Mesodermal cell (in vitro differentiated cells): ENCODE measurements around the gene CHAMP1.
"Not testable (repeated sequence)": the region's sequence is repeated elsewhere in the genome, so short reads cannot be mapped to it uniquely, and the experiment has no call there.

Source experiments
- H3K27ac ChIP-seq: 2 replicates; pipeline ENCODE4 v1.7.0; 2013; ENCODE audit warnings: mild to moderate bottlenecking, low read depth, low read length, moderate library complexity; ENCODE audit not compliant: severe bottlenecking
- H3K36me3 ChIP-seq: 2 replicates; pipeline ENCODE4 v1.7.1; 2013; ENCODE audit warnings: mild to moderate bottlenecking, low read length, moderate library complexity; ENCODE audit not compliant: control insufficient read depth, insufficient read depth
- H3K4me1 ChIP-seq: one replicate; pipeline ENCODE4 v1.7.1; 2013; ENCODE audit warnings: mild to moderate bottlenecking, low read length; ENCODE audit not compliant: insufficient read depth, control insufficient read depth, poor library complexity, severe bottlenecking
- H3K4me3 ChIP-seq: 2 replicates; pipeline ENCODE4 v1.7.0; 2013; ENCODE audit warnings: low read length, control low read depth, mild to moderate bottlenecking; ENCODE audit not compliant: insufficient read depth, poor library complexity, severe bottlenecking; ENCODE audit errors: extremely low read depth
- H3K9me3 ChIP-seq: 2 replicates; pipeline ENCODE4 v1.7.1; 2013; ENCODE audit warnings: mild to moderate bottlenecking, low read length, moderate library complexity; ENCODE audit not compliant: control insufficient read depth
- WGBS, 2 experiments: methylation state at CpG; one replicate each; pipeline ENCODE4 v1.1.5; 2013; ENCODE audit warnings: missing lambda C conversion rate in 2 of 2; ENCODE audit not compliant: insufficient coverage in 2 of 2; 5-methylcytosine and 5-hydroxymethylcytosine counted together

Gene CHAMP1

DNA sequence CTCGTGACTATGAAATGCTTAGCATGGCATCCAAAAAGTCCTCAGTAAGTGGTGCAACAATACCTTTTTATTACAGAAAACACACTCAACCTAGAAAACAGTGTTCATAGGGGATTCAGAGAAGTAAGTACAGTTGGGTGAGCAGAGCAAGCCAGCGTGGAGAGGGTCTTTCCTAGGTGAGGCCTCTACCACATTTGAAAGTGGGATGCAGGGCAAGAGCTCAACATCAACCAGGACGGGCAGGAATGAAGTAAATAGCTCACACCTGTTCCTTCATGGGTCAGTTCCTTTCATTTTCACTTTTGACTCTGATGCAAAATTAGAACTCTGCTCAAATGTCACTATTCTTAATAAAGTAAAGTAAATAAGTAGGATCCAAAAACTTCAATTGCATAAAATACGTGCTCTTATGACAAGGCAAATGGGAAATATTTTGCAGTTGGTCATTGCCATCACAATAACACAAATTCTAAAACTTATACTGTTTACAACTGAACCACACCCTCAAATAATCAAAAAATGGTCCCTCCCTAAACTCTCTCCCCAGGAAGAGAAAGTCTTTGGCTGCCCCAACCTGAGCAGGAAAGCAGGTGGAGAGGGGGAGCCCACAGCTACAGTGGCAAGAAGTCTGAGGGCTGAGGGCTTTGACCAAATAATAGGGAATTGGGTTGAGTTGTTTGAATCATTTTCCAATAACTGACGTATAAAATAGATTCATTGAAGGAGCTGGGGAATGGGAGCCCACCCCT is 20.2 kb downstream of the CHAMP1 start:
- Histone ChIP-seq H3K9me3 (no peaks in the 10 kb centered on the region), H3K27ac (no peak overlapping the region), H3K36me3 (no peaks in the 10 kb centered on the region), H3K4me1 (peaks cover 3% of the 10 kb centered on the region), H3K4me3 (no peak overlapping the region)
- 87 to 94% methylated on average over 2 to 3 of the region's 5 CpGs for WGBS, 2 experiments

GRCh38 chr13:114336457-114336856 is 22.2 kb downstream of the CHAMP1 start:
- not testable (repeated sequence) for H3K27ac ChIP-seq, H3K4me1 ChIP-seq, H3K9me3 ChIP-seq, H3K36me3 ChIP-seq, H3K4me3 ChIP-seq
- no CpG with 5 or more reads among the region's 1 CpG for WGBS, 2 experiments

GRCh38 chr13:114338959-114339358 is 24.7 kb downstream of the CHAMP1 start:
- no peak overlapping the region for H3K4me3 ChIP-seq
- H3K4me1 ChIP-seq: peaks cover 3% of the 10 kb centered on the region
- H3K27ac ChIP-seq: no peak overlapping the region
- H3K36me3 ChIP-seq: no peaks in the 10 kb centered on the region
- WGBS, 2 experiments: 90 to 92% methylated on average over 5 of the region's 5 CpGs
- no peaks in the 10 kb centered on the region for H3K9me3 ChIP-seq

GRCh38 chr13:114339857-114340534 is 25.7 kb downstream of the CHAMP1 start:
- no peaks in the 10 kb centered on the region for H3K9me3 ChIP-seq
- H3K36me3 ChIP-seq: no peaks in the 10 kb centered on the region
- 85 to 86% methylated on average over 6 to 7 of the region's 10 CpGs for whole genome bisulfite sequencing, 2 experiments
- H3K4me3 ChIP-seq: no peak overlapping the region
- peaks cover 3% of the 10 kb centered on the region for H3K4me1 ChIP-seq
- H3K27ac ChIP-seq: no peak overlapping the region

DNA sequence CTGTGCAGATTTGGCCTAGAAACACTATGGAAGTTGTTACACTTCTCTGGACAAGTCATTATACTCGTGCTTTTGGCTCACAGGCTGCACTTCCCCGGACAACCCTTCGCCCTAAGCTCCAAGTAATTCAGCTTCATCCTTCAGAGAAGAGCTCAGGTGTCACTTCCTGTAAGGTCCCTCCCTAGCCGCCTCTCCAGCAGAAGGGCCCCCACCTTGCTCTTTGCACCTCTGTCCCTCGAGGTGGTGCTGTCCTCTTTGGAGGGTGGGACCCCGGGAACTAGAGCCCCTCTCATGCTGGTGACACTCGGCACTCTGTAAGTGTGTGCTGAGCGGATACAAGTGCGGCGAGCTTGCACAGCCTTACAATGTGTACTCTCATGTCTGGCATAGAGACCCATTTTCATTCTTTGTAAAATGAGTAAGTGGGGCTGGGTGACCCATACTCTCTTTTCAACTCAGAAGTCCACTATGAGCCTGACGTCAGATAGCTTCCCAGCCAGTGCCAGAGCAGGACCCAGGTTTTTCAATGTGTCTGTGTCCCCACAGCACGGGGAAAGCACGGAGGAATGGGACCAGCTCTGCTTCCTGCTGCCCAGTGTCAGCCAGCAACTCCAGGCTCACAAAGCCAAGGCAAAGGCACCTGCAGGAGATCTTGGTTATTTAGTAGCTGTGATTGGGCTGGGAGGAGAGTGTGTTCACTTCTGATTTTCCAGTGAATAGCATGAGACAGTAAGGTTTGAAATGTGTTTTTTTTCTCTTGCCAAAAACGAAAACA is 26.9 kb downstream of the CHAMP1 start:
- WGBS, 2 experiments: 73 to 78% methylated on average over 12 of the region's 14 CpGs
- Histone ChIP-seq H3K4me1 (peaks cover 3% of the 10 kb centered on the region), H3K27ac (no peak overlapping the region)

GRCh38 chr13:114347256-114347655 is 33.0 kb downstream of the CHAMP1 start:
- not testable (repeated sequence) for H3K9me3 ChIP-seq, H3K4me3 ChIP-seq, H3K27ac ChIP-seq, H3K36me3 ChIP-seq, H3K4me1 ChIP-seq
- 83% methylated on average over 1 of the region's 3 CpGs; no CpG with 5 or more reads in 1 of the 2 experiments for WGBS, 2 experiments

More for the DNA sequence above, 26.9 kb downstream of the CHAMP1 start:
- no peak overlapping the region for H3K4me3 ChIP-seq
- H3K9me3 ChIP-seq: no peaks in the 10 kb centered on the region
- no peaks in the 10 kb centered on the region for H3K36me3 ChIP-seq

DNA sequence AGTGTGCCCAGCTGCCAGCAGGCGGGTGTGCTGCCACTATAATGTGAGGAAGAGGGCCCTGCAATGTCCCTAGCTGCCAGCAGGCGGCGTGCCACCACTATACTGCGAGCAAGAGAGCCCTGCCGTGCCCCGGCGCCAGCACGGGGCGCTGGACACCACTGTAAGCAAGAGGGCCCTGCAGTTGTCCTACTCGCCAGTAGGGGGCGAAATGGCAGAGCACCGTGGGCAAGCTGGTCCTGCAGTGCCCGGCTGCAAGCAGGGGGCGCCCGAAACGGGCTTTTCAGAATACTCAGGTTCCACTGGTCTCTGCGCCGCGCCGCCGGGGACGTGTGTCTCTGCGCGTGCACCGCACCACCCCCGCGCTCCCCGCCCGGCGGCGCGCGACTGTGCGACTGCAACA is 38.5 kb downstream of the CHAMP1 start:
- not testable (repeated sequence) for H3K9me3 ChIP-seq, H3K36me3 ChIP-seq, H3K27ac ChIP-seq, H3K4me1 ChIP-seq, H3K4me3 ChIP-seq
- WGBS, 2 experiments: 91 to 92% methylated on average over 22 to 27 of the region's 34 CpGs

DNA sequence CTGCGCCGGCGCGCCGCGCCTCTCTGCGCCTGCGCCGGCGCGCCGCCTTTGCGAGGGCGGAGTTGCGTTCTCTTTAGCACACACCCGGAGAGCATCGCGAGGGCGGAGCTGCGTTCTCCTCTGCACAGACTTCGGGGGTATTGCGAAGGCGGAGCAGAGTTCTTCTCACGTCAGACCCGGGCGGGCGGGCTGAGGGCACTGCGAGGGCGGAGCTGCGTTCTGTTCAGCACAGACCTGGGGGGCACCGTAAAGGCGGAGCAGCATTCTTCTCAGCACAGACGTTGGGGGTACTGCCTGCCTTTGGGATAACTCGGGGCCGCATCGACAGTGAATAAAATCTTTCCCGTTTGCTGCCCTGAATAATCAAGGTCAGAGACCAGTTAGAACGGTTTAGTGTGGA is 39.1 kb downstream of the CHAMP1 start:
- WGBS, 2 experiments: 94 to 96% methylated on average over 10 to 16 of the region's 38 CpGs
- not testable (repeated sequence) for H3K4me1 ChIP-seq, H3K27ac ChIP-seq, H3K36me3 ChIP-seq, H3K4me3 ChIP-seq, H3K9me3 ChIP-seq
